Measurements from ENCODE around the gene HECTD1.
"Not testable (repeated sequence)": the region's sequence is repeated elsewhere in the genome, so short reads cannot be mapped to it uniquely, and the experiment has no call there.

HECTD1 gene

GRCh38 chr14:31207755-31208545, at the start of gene HECTD1:
Gene HECTD1 (minus strand): TSS chr14:31207793. CDS start chr14:31205936, 1,857 bp downstream.
- DNase-seq = peak; percentile 91

DNA sequence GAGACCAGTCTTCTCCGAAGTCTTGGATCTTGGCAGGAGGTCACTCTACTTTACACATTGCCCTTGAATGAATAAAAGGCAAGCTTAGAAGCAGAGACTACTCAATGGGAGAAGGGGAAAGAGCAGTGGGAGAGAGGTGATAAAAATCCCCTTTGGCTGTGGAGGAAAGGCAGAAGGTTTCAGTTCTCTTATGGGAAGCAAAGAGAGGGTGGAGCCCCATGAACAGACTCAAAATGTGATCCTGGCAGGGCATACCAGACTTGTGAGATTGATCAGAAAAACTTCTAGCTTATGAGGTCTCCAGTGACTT, 49.6 kb upstream of the HECTD1 start:
- no peak for DNase-seq

DNA sequence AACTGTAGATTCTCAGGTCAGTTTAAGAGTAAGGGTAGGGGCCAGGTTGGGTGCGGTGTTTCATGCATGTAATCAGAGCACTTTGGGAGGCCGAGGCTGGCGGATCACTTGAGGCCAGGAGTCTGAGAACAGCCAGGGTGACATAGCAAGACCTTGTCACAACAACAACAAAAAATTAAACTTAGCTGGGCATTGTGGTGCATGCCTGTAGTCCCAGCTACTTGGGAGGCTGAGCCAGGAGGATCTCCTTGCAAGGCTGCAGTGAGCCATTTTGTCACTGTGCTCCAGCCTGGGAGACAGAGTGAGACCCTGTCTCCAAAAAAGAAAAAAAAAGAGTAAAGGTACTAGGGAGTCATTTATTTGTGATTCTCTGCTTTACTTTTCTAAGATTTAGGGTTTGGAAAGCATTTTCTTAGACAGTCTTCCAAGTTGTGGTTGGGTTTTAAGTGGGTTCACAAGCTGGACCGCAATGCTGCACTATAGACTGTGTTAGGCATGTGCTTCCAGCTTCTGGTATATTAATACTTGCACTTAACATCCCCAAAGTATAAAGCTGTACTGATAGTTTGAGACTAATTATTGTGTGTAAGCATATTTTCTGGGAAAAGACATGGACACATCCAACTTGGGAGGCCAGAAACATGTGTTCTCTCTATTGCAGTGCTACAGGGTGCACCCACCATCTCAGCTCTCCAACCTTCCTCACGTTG, 49.1 kb upstream of the HECTD1 start:
- DNase-seq = no peak

DNA sequence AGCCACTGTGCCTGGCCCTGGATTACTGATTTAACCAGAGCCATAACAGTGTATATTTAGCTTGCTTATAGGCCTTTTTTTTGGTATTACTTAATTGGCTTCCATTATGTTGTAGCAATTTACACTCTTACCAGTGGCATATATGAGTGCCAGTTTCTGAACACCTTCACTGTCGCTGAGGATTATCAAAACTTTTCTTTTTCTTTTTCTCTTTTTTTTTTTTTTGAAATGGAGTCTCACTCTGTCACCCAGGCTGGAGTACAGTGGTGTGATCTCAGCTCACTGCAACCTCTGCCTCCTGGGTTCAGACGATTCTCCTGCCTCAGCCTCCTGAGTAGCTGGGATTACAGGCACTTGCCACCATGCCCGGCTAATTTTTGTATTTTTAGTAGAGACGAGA, 48.3 kb upstream of the HECTD1 start:
- not testable (repeated sequence) for DNase-seq

DNA sequence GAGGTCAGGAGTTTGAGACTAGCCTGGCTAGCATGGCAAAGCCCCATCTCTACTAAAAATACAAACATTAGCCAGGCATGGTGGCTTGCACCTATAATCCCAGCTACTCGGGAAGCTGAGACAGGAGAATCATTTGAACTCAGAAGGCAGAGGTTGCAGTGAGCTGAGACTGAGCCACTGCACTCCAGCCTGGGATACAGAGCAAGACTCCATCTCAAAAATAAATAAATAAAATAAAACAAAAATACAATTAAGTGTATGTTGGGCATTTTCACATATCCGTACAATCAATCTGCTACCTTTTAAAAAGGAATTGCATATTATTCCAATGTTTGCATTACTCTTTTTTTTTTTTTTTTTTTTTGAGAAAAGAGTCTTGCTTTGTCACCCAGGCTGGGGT, 47.7 kb upstream of the HECTD1 start:
- no peak for DNase-seq

DNA sequence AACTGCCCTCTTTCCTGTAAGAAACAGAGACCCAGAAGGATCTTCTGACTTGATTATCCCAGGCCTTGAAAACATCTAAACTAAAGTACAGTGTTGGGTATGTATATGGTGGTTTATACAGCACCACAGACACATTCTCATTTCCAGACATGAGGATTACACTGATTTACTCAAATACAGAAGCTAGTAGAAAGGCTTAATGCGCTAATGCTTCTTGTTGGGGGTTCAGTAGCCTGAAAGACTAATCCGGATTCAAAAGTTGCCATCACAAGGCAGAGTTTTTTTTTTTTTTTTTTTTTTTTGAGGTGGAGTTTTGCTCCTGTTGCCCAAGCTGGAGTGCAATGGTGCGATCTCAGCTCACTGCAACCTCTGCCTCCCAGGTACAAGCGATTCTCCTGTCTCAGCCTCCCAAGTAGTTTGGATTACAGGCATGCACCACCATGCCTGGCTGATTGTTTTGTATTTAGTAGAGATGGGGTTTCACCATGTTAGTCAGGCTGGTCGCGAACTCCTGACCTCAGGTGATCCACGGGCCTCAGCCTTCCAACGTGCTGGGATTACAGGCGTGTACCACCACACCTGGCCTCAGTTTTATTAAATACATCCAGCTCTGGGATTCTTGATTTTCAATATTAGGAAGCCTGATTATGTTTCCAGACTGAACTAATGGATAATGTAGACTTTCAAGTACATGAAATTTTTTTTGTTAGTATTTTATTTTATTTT, 46.3 kb upstream of the HECTD1 start:
- DNase-seq = no peak

- no peak for DNase-seq
Observed at GRCh38 chr14:31252865-31253264, 45.3 kb upstream of the HECTD1 start.

DNA sequence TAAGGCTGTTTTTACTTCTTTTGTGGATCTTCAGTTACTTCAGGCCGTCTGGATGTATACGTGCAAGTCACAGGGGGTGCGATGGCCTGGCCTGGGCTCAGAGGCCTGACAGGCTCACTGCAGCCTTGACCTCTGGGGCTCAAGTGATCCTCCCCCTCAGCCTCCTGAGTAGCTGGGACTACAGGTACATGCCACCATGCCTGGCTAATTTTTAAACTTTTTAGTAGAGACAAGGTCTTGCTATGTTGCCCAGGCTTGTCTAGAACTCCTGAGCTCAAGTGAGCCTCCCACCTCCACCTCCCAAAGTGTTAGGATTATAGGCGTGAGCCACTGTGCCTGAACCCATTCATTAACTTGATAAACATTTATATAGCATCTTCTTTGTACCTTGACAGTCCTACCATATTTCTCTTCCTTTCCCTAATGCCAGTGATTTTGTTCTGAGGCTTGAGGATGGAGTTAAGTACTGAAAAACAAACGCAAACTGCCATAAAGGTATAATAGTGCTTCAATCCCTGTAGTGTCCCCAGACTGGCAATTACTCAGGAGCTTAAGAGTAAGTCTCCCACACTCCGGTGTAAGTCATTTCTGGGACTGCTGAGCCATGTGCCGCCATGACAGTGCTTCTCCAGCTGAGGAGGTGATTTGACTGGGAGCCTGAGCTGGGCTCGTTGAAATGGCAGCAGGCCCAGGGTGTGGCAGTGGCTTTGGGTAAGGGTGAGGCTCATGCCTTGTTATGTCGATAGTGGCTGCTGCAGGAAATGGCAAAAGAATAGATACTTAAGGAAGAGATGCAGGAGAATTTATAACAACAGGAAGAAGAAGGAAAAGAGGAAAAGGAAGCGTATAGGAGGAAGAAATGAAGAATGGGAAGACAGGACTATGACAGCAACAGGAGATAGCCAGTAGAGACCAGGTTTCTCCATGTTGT, 43.7 kb upstream of the HECTD1 start:
- no peak for DNase-seq

GRCh38 chr14:31244626-31245025, 37.0 kb upstream of the HECTD1 start:
- DNase-seq = no peak

DNA sequence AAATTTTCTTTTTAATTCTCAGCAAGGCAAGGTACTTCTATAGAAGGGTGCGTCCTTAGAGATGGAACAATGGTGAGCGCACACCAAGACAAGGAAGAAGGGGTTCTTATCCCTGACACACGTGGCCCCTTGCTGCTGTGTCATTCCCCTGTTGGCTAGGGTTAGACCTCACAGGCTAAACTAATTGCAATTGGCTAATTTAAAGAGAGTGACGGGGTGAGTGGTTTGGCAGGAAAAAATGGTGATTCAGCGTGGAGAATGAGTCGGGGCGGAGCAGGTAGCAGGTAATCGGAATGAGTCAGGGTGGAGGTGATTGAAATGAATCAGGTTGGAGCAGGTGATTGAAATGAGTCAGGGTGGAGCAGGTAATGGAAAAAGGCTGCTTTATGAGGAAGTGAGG, 36.3 kb upstream of the HECTD1 start:
- DNase-seq = peak; percentile 39

- not testable (repeated sequence) for DNase-seq
Observed at GRCh38 chr14:31242161-31242940, 34.8 kb upstream of the HECTD1 start.

- DNase-seq = no peak
Observed at GRCh38 chr14:31241450-31242114, 34.0 kb upstream of the HECTD1 start.

- no peak for DNase-seq
Observed at GRCh38 chr14:31239741-31240140, 32.1 kb upstream of the HECTD1 start.

GRCh38 chr14:31235462-31235861, 27.9 kb upstream of the HECTD1 start:
- no peak for DNase-seq

DNA sequence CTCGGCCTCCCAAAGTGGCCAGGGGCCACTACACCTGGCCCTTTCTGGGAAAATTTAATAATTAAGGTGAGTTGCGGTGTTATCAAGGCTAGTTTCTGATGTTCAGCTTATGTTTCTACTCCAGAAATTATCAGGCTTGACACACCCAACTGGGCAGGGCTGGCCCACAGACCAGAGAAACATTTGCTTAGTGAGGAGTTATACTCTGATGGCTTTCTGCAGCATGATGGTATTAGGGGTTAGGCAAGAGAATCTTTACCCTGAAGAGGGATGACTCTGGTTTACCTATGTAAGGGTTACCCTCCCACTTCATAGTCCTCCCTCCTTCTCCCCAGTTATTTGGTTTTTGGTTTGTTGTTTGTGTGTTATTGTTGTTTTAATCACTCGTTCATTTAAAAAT, 24.5 kb upstream of the HECTD1 start:
- no peak for DNase-seq

DNA sequence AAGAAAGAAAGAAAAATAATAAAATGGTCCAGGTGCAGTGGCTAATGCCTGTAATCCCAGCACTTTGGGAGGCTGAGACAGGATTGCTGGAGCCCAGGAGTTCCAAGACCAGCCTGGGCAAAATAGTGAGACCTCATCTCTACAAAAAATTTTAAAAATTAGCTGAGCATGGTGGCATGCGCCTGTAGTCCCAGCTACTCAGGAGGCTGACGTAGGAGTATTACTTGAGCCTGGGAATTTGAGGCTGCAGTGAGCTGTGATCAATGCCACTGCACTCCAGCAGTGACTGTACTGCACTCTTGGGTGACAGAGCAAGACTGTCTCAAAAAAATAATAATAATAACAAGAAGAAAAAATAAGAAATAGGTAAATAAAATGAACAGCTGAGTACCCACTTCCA, 23.7 kb upstream of the HECTD1 start:
- not testable (repeated sequence) for DNase-seq

DNA sequence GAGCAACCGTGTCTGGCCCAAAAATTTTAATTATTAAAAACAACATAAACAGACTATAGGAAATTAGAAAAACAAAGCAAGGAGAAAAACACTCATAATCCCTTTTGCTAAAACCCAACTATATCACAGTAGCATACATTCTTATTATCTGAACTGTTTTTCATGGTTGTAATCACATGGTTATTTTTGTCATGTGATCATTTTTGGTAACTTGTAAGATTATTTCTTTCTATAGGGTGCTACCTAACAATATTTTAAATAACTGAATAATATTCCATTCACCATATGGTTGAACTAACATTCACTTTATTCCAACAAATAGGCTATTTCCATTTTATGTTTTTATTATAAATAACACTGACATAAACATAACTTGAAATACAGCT, 23.0 kb upstream of the HECTD1 start:
- DNase-seq = no peak

DNA sequence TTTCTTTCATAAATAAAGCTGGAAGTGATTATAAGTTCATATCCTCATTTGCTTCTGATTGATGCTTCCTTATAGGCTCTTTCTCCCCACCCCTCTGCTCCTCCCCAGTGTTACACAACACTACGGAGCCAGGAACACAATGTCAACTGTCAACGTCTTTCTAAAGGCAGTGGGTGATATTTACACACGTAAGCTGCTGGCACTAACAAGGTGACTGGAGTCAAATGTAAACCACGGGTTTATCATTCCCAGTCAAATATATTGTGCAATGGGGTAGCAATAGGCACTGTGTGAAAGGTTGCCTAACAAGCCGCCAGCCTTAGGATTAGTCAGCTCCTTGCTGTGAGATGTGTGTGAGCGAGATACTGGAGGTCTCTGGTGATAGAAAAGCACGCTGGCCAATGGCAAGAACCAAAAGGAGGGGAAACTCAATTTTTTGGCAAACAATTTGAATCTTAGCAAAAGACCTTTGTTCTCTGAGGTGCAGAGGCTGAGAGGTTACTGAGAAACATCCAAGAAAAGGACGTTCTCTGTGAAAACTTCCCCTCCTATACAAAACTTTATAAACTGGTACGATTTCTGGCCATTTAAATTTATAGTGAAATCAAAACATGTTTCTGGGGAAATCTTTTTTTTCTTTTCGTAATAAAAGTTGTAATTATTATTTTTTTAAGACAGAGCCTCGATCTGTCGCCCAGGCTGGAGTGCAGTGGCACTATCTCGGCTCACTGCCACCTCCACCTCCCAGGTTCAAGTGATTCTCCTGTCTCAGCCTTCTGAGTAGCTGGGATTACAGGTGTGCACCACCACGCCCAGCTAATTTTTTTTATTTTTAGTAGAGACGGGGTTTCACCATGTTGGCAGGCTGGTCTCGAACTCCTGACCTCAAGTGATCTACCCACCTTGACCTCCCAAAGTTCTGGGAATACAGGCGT, 22.3 kb upstream of the HECTD1 start:
- peak; percentile 85 for DNase-seq

DNA sequence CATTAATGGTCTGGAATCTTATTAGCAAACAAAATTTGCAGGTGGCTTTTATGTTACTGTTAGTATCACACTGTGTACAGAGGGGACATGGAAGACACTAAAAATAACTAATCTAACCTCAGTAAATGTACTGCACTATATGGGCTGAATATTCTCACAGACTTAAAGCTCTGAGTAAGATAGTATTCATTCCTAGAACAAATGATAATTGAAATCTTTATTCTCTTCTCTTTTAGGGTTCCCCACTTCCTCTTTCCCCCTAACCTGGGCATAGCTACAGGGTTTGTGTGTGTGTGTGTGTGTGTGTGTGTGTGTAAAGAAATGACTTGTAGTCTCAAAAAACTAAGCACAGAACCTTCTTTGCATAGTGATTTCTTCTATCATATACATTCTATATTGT, 21.4 kb upstream of the HECTD1 start:
- no peak for DNase-seq

DNA sequence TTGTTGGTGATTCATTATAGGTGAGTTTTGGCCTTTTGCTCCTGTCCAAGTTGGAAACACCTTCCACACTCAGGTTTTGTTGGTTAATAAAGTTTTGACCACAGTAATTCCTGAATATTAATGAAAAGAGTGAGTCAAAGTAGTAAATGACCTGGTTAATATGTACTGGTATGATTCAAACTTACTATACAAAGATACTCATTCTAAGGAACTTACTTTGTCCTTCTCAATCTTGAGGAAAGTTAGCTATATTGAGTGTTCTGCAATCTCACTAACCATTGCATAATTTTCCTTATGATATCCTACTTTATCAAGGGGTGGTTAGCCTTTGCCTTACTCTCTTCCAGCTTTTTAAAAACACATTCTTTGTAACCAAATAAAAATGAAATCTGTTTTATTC, 20.9 kb upstream of the HECTD1 start:
- no peak for DNase-seq
